Loucy (cell line): ENCODE results near the gene SLC7A8.
A peak's percentile ranks its signal among the peaks of the same experiment; 100 is the strongest.

Source experiments
- H2AFZ ChIP-seq: fragments of 200-600 bp; sonication (generic); 2 replicates; pipeline ENCODE4 v1.6.0; 2016; ENCODE audit warnings: antibody characterized with exemption, mild to moderate bottlenecking, low read length, moderate library complexity
- H3F3A ChIP-seq: fragments of 200-600 bp; 2 replicates; pipeline ENCODE4 v1.6.0; 2016; ENCODE audit warnings: antibody characterized with exemption, low read depth, mild to moderate bottlenecking
- H3K27me3 ChIP-seq: fragments of 200-600 bp; sonication (generic); 2 replicates; pipeline ENCODE4 v1.6.1; 2014; ENCODE audit warnings: low read length, mild to moderate bottlenecking; ENCODE audit not compliant: insufficient read depth, poor library complexity, severe bottlenecking
- H3K36me3 ChIP-seq: fragments of 200-600 bp; sonication (generic); 2 replicates; pipeline ENCODE4 v1.6.1; 2016; ENCODE audit warnings: low read length; ENCODE audit not compliant: insufficient read depth
- H3K4me1 ChIP-seq: fragments of 200-600 bp; sonication (generic); 2 replicates; pipeline ENCODE4 v1.5.1; 2014; ENCODE audit warnings: low read length, mild to moderate bottlenecking; ENCODE audit not compliant: insufficient read depth, poor library complexity, severe bottlenecking
- H3K4me2 ChIP-seq: fragments of 200-600 bp; sonication (generic); 2 replicates; pipeline ENCODE4 v1.6.0; 2014; ENCODE audit warnings: antibody characterized with exemption, low read length, low read depth, mild to moderate bottlenecking; ENCODE audit not compliant: poor library complexity, severe bottlenecking
- H3K4me3 ChIP-seq: fragments of 200-600 bp; sonication (generic); 2 replicates; pipeline ENCODE4 v1.5.1; 2014; ENCODE audit warnings: low read length, mild to moderate bottlenecking, mixed read lengths; ENCODE audit not compliant: poor library complexity, severe bottlenecking
- H3K79me2 ChIP-seq: fragments of 200-600 bp; sonication (generic); 2 replicates; pipeline ENCODE4 v1.6.1; 2014; ENCODE audit warnings: low read length; ENCODE audit not compliant: insufficient read depth
- H3K9ac ChIP-seq: fragments of 200-600 bp; sonication (generic); 2 replicates; pipeline ENCODE4 v1.6.0; 2014; ENCODE audit warnings: mild to moderate bottlenecking, low read depth, low read length, moderate library complexity; ENCODE audit not compliant: poor library complexity, severe bottlenecking
- H3K9me2 ChIP-seq: fragments of 200-600 bp; sonication (generic); replicated peaks from 2 replicates; pipeline ENCODE4 v1.6.1; 2016; ENCODE audit warnings: low read depth, low read length, mixed read lengths
- H3K9me3 ChIP-seq: fragments of 200-600 bp; sonication (generic); 2 replicates; pipeline ENCODE4 v1.6.1; 2014; ENCODE audit warnings: mild to moderate bottlenecking, antibody characterized with exemption, low read length, low read depth; ENCODE audit not compliant: insufficient read depth
- H4K20me1 ChIP-seq: fragments of 200-600 bp; sonication (generic); 2 replicates; pipeline ENCODE4 v1.6.0; 2014; ENCODE audit warnings: antibody characterized with exemption, low read length, mild to moderate bottlenecking; ENCODE audit not compliant: insufficient read depth, poor library complexity, severe bottlenecking
- CTCF ChIP-seq: fragments of 200-600 bp; sonication (generic); conservative IDR thresholded peaks from 2 replicates; pipeline ENCODE4 v1.5.1; 2014; ENCODE audit warnings: mild to moderate bottlenecking, antibody characterized with exemption, low read length
- EZH2phosphoT487 ChIP-seq: fragments of 200-600 bp; IDR thresholded peaks from 2 replicates; pipeline ENCODE4 v1.6.1; 2018; ENCODE audit warnings: antibody characterized with exemption, mild to moderate bottlenecking, moderate library complexity, borderline replicate concordance

SLC7A8 gene

GRCh38 chr14:23193432-23193831 is 10.0 kb upstream of the SLC7A8 start:
- H3K4me1 ChIP-seq = no peaks in the 10 kb centered on the region
- H3K27me3 ChIP-seq = no peaks in the 10 kb centered on the region
- H3K4me2 ChIP-seq = no peak overlapping the region
- H3K9me2 ChIP-seq = no peaks in the 10 kb centered on the region
- H4K20me1 ChIP-seq = no peaks in the 10 kb centered on the region
- H3K79me2 ChIP-seq = no peaks in the 10 kb centered on the region
- no peak overlapping the region for H2AFZ ChIP-seq
- H3K9me3 ChIP-seq = no peaks in the 10 kb centered on the region
- no peaks in the 10 kb centered on the region for H3F3A ChIP-seq
- TF ChIP-seq CTCF (no peak), EZH2phosphoT487 (no peak)
- no peak overlapping the region for H3K9ac ChIP-seq
- no peaks in the 10 kb centered on the region for H3K36me3 ChIP-seq
- H3K4me3 ChIP-seq = no peak overlapping the region

- H3K79me2 ChIP-seq = no peaks in the 10 kb centered on the region
- no peaks in the 10 kb centered on the region for H3K27me3 ChIP-seq
- no peak overlapping the region for H3K4me3 ChIP-seq
- H3K4me2 ChIP-seq = no peak overlapping the region
- TF ChIP-seq CTCF (no peak), EZH2phosphoT487 (no peak)
- H2AFZ ChIP-seq = no peak overlapping the region
- H3K36me3 ChIP-seq = no peaks in the 10 kb centered on the region
- H3K9me2 ChIP-seq = no peaks in the 10 kb centered on the region
- no peaks in the 10 kb centered on the region for H3K9me3 ChIP-seq
- no peak overlapping the region for H3K9ac ChIP-seq
- no peaks in the 10 kb centered on the region for H3F3A ChIP-seq
- no peaks in the 10 kb centered on the region for H3K4me1 ChIP-seq
- H4K20me1 ChIP-seq = no peaks in the 10 kb centered on the region
Measured at GRCh38 chr14:23187925-23188324, 4.5 kb upstream of the SLC7A8 start.

- Histone ChIP-seq H3K4me2 (no peak overlapping the region), H3K4me3 (no peak overlapping the region), H3K27me3 (no peaks in the 10 kb centered on the region), H3K9me3 (no peaks in the 10 kb centered on the region), H3K9ac (no peak overlapping the region), H3K9me2 (no peaks in the 10 kb centered on the region), H2AFZ (peak overlapping the region; percentile 30; the same call in 1 of the 2 replicates), H3K36me3 (no peaks in the 10 kb centered on the region), H3K79me2 (no peaks in the 10 kb centered on the region), H3K4me1 (no peaks in the 10 kb centered on the region), H3F3A (no peaks in the 10 kb centered on the region), H4K20me1 (no peaks in the 10 kb centered on the region)
- peak; percentile 96 for TF ChIP-seq CTCF
- no peak for TF ChIP-seq EZH2phosphoT487
Measured at GRCh38 chr14:23186913-23187654, 3.6 kb upstream of the SLC7A8 start.
